Peyer's patch (tissue), 4 donors: ENCODE data around the gene CDCA7. TPM values are rescaled to one million over a fixed set of nuclear protein-coding genes. Genes with fewer than 3 reads are reported as not detected.

ENCODE experiments used
- DNase-seq, 3 donors: peaks; one replicate each; pipeline ENCODE4 v3.0.0-alpha.2; 2017 to 2019
- H3K27ac ChIP-seq, 4 donors: fragments of 200-600 bp; sonication (generic); one replicate each; pipeline ENCODE4 v1.5.1; 2016 to 2019
- H3K27me3 ChIP-seq, 2 donors: fragments of 200-600 bp; sonication (generic); one replicate each; pipeline ENCODE4 v1.5.1; 2019
- H3K36me3 ChIP-seq, 3 donors: fragments of 200-600 bp; sonication (generic); one replicate each; pipeline ENCODE4 v1.5.1; 2016 to 2019
- H3K4me1 ChIP-seq, 4 donors: fragments of 200-600 bp; sonication (generic); one replicate each; pipeline ENCODE4 v1.5.1; 2016 to 2019
- H3K4me3 ChIP-seq, 4 donors: fragments of 200-600 bp; sonication (generic); 1 replicate in 3 of 4; 2 replicates in 1 of 4; pipeline ENCODE4 v1.5.1; 2016 to 2019; ENCODE audit warnings: mild to moderate bottlenecking in 1 of 4
- H3K9me3 ChIP-seq, 4 donors: fragments of 200-600 bp; sonication (generic); one replicate each; pipeline ENCODE4 v1.5.1; 2016 to 2019; ENCODE audit warnings: mild to moderate bottlenecking in 1 of 4
- CTCF ChIP-seq, 6 experiments: fragments of 450-650 bp in 4 of 6; fragments of 200-600 bp in 2 of 6; sonication (generic) in 1 of 6; IDR thresholded peaks; one replicate each; pipeline ENCODE4 v1.5.1; 2017 to 2019; ENCODE audit warnings: antibody characterized with exemption in 6 of 6, mild to moderate bottlenecking in 3 of 6, moderate library complexity in 1 of 6
- POLR2A ChIP-seq, 2 donors: fragments of 450-650 bp; IDR thresholded peaks; one replicate each; pipeline ENCODE4 v1.5.1; 2017; ENCODE audit warnings: antibody characterized with exemption in 2 of 2, mild to moderate bottlenecking in 2 of 2, moderate library complexity in 2 of 2
- total RNA-seq, 4 donors: library from RNA; depleted of rRNA; stranded (reverse); fragments of >200 nt; gene quantifications; one replicate each; pipeline ENCODE4 v1.1.0, GENCODE V29; 2016

Gene CDCA7
- total RNA-seq, 4 donors from 2014 or later, result 18.4 to 152 (median 46.1) TPM

GRCh38 chr2:173386738-173387065, 32.0 kb downstream of the CDCA7 start:
- no peak for TF ChIP-seq CTCF (IDR thresholded peaks at IDR 0.05)

GRCh38 chr2:173387079-173387478, 32.4 kb downstream of the CDCA7 start:
- Histone ChIP-seq H3K4me3 (no peak overlapping the region), H3K36me3 (no peaks in the 10 kb centered on the region), H3K27ac (no peak overlapping the region), H3K9me3 (no peaks in the 10 kb centered on the region), H3K4me1 (no peaks in the 10 kb centered on the region), H3K27me3 (no peaks in the 10 kb centered on the region)
- no peak for TF ChIP-seq POLR2A (IDR thresholded peaks at IDR 0.05)
- no peak for TF ChIP-seq CTCF (IDR thresholded peaks at IDR 0.05)
- DNase-seq, result no peak

More at GRCh38 chr2:173386738-173387065, 32.0 kb downstream of the CDCA7 start:
- H3K27me3 ChIP-seq, result no peaks in the 10 kb centered on the region
- H3K27ac ChIP-seq, result no peak overlapping the region
- H3K36me3 ChIP-seq, result no peaks in the 10 kb centered on the region
- H3K4me1 ChIP-seq, result no peaks in the 10 kb centered on the region
- H3K4me3 ChIP-seq, result no peak overlapping the region
- no peak for DNase-seq
- no peaks in the 10 kb centered on the region for H3K9me3 ChIP-seq

- no peaks in the 10 kb centered on the region for H3K36me3 ChIP-seq
- no peaks in the 10 kb centered on the region for H3K27me3 ChIP-seq
- no peaks in the 10 kb centered on the region for H3K9me3 ChIP-seq
- TF ChIP-seq CTCF (IDR thresholded peaks at IDR 0.05) (no peak), POLR2A (IDR thresholded peaks at IDR 0.05) (no peak)
- no peaks in the 10 kb centered on the region for H3K4me1 ChIP-seq
- no peak for DNase-seq
- H3K4me3 ChIP-seq, result no peak overlapping the region
- H3K27ac ChIP-seq, result no peak overlapping the region
Observed at GRCh38 chr2:173387660-173388059, 33.0 kb downstream of the CDCA7 start.

- H3K4me1 ChIP-seq, result no peaks in the 10 kb centered on the region
- no peak overlapping the region for H3K4me3 ChIP-seq
- DNase-seq, result no peak
- TF ChIP-seq CTCF (IDR thresholded peaks at IDR 0.05), result no peak
- TF ChIP-seq POLR2A (IDR thresholded peaks at IDR 0.05), result no peak
- no peaks in the 10 kb centered on the region for H3K36me3 ChIP-seq
- H3K27ac ChIP-seq, result no peak overlapping the region
- H3K27me3 ChIP-seq, result no peaks in the 10 kb centered on the region
- no peaks in the 10 kb centered on the region for H3K9me3 ChIP-seq
Observed at GRCh38 chr2:173388795-173389194, 34.1 kb downstream of the CDCA7 start.

- H3K4me3 ChIP-seq, result no peak overlapping the region
- DNase-seq, result no peak
- no peaks in the 10 kb centered on the region for H3K27me3 ChIP-seq
- TF ChIP-seq CTCF (IDR thresholded peaks at IDR 0.05), result no peak
- TF ChIP-seq POLR2A (IDR thresholded peaks at IDR 0.05), result no peak
- no peaks in the 10 kb centered on the region for H3K9me3 ChIP-seq
- no peaks in the 10 kb centered on the region for H3K36me3 ChIP-seq
- no peaks in the 10 kb centered on the region for H3K4me1 ChIP-seq
- no peak overlapping the region for H3K27ac ChIP-seq
Observed at GRCh38 chr2:173390036-173390435, 35.4 kb downstream of the CDCA7 start.

GRCh38 chr2:173392731-173393130, 38.1 kb downstream of the CDCA7 start:
- no peak for TF ChIP-seq CTCF (IDR thresholded peaks at IDR 0.05)
- H3K4me3 ChIP-seq, result no peak overlapping the region
- no peaks in the 10 kb centered on the region for H3K36me3 ChIP-seq
- no peaks in the 10 kb centered on the region for H3K27me3 ChIP-seq
- DNase-seq, result no peak
- no peaks in the 10 kb centered on the region for H3K4me1 ChIP-seq
- no peaks in the 10 kb centered on the region for H3K9me3 ChIP-seq
- H3K27ac ChIP-seq, result no peak overlapping the region
